HCT116 (cell line): ENCODE measurements around the gene DNAAF6.

ENCODE experiments used
- CEBPB ChIP-seq: IDR thresholded peaks from 2 replicates; pipeline ENCODE4 v1.6.1; 2012; ENCODE audit warnings: low read depth
- EGR1 ChIP-seq: IDR thresholded peaks from 2 replicates; pipeline ENCODE4 v1.6.1; 2012; ENCODE audit warnings: low read depth
- EZH2 ChIP-seq: fragments of 200-600 bp; sonication (generic); IDR thresholded peaks from 2 replicates; pipeline ENCODE4 v1.6.1; 2017; ENCODE audit warnings: antibody characterized with exemption, mixed run types
- POLR2AphosphoS5 ChIP-seq: IDR thresholded peaks from 2 replicates; pipeline ENCODE4 v1.6.1; 2011; ENCODE audit warnings: mild to moderate bottlenecking, low read depth, low read length, moderate library complexity
- RAD21 ChIP-seq: IDR thresholded peaks from 2 replicates; pipeline ENCODE4 v1.6.1; 2012; ENCODE audit warnings: low read depth, mild to moderate bottlenecking
- TF ChIP-seq, protein P1 (sequence below), 3 experiments: fragments of 200-600 bp in 1 of 3; sonication (generic) in 1 of 3; IDR thresholded peaks in 2 of 3; conservative IDR thresholded peaks in 1 of 3; 2 replicates each; pipeline ENCODE4 v1.5.1; 2012 to 2017; ENCODE audit warnings: low read depth in 2 of 3, low read length in 2 of 3, antibody characterized with exemption in 1 of 3, borderline replicate concordance in 1 of 3, control low read depth in 1 of 3, mild to moderate bottlenecking in 1 of 3, mixed read lengths in 1 of 3, mixed run types in 1 of 3, moderate library complexity in 1 of 3; ENCODE audit not compliant: insufficient read depth in 1 of 3

DNA sequence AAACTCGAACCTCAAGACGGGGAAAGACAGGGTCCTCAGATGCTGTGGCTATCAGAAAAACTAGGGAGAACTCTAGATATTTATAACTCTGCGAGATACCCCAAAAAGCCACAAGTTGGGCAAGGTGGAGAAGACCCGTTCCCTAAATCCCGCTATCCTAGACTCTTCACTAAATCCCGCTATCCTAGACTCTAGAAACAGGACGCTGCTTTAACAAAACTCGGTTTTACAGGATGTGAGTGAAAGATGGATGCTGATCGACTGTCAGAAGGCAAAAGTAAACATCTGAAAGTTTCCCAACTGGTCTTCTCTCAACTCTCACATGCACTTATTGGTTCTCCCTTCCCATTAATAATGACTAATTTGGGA is 270 bp downstream of the DNAAF6 start:
- TF ChIP-seq EGR1 (no peak), CEBPB (no peak), EZH2 (no peak), POLR2AphosphoS5 (no peak), RAD21 (no peak)
- TF ChIP-seq, protein P1, sequence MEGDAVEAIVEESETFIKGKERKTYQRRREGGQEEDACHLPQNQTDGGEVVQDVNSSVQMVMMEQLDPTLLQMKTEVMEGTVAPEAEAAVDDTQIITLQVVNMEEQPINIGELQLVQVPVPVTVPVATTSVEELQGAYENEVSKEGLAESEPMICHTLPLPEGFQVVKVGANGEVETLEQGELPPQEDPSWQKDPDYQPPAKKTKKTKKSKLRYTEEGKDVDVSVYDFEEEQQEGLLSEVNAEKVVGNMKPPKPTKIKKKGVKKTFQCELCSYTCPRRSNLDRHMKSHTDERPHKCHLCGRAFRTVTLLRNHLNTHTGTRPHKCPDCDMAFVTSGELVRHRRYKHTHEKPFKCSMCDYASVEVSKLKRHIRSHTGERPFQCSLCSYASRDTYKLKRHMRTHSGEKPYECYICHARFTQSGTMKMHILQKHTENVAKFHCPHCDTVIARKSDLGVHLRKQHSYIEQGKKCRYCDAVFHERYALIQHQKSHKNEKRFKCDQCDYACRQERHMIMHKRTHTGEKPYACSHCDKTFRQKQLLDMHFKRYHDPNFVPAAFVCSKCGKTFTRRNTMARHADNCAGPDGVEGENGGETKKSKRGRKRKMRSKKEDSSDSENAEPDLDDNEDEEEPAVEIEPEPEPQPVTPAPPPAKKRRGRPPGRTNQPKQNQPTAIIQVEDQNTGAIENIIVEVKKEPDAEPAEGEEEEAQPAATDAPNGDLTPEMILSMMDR (IDR thresholded peaks at IDR 0.05 in 2 of 3, conservative IDR thresholded peaks at IDR 0.05 in 1 of 3; ENCODE audit: borderline replicate concordance in 1 of 3, insufficient read depth in 1 of 3, low read depth in 2 of 3, low read length in 2 of 3): no peak
